Panc1 (cell line): ENCODE measurements around the gene TMEM82. TPM values are rescaled to one million over a fixed set of nuclear protein-coding genes. Genes with fewer than 3 reads are reported as not detected.

Experiments
- ATAC-seq: fragments of 200-7000 bp; cut with Tn5 transposase; 2 replicates; pipeline ENCODE4 v1.9.1; 2020; ENCODE audit warnings: mild to moderate bottlenecking, moderate library complexity
- BruUV-seq: library from RNA; stranded (reverse); fragments of 400-500 nt; replicated peaks from 2 replicates; lab custom pipeline; 2021; lab: Mats Ljungman, UMichigan
- CTCF ChIA-PET: fragments of 300-600 bp; sonication (Branson Sonifier 250); formaldehyde crosslinking; loops from one replicate; lab custom pipeline; 2022; ENCODE audit warnings: antibody characterized with exemption; lab: Charles Lee
- POLR2A ChIA-PET: fragments of 300-600 bp; sonication (Branson Sonifier 250); formaldehyde crosslinking; loops from one replicate; lab custom pipeline; 2022; ENCODE audit warnings: antibody characterized with exemption; lab: Charles Lee
- DNase-seq: peaks from one replicate; pipeline ENCODE4 v3.0.0-alpha.2; 2010; ENCODE audit warnings: low read depth, low spot score
- H3K27ac ChIP-seq: 2 replicates; pipeline ENCODE4 v1.5.1; 2011; ENCODE audit warnings: mild to moderate bottlenecking, low read length, inconsistent platforms
- H3K27me3 ChIP-seq: fragments of 200-500 bp; sonication (Bioruptor generic); 2 replicates; pipeline ENCODE4 v1.6.0; 2014; ENCODE audit warnings: low read length, inconsistent platforms; ENCODE audit not compliant: control insufficient read depth, insufficient read depth
- H3K36me3 ChIP-seq: fragments of 200-500 bp; sonication (Bioruptor generic); 2 replicates; pipeline ENCODE4 v1.5.1; 2014; ENCODE audit warnings: inconsistent platforms, mild to moderate bottlenecking, low read length, moderate library complexity; ENCODE audit not compliant: control insufficient read depth, insufficient read depth
- H3K4me1 ChIP-seq: 2 replicates; pipeline ENCODE4 v1.5.1; 2011; ENCODE audit warnings: inconsistent platforms, mild to moderate bottlenecking, low read length, moderate library complexity; ENCODE audit not compliant: control insufficient read depth, insufficient read depth
- H3K4me3 ChIP-seq, 2 experiments: 2 replicates each; pipeline ENCODE4 v1.5.1; 2011 to 2012; ENCODE audit warnings: low read depth in 2 of 2, low read length in 2 of 2, mild to moderate bottlenecking in 2 of 2, inconsistent platforms in 1 of 2, moderate library complexity in 1 of 2
- H3K9me3 ChIP-seq: fragments of 200-500 bp; sonication (Bioruptor generic); 2 replicates; pipeline ENCODE4 v1.5.1; 2014; ENCODE audit warnings: low read depth, mild to moderate bottlenecking, inconsistent platforms, low read length, moderate library complexity; ENCODE audit not compliant: control insufficient read depth, insufficient read depth
- POLR2AphosphoS5 ChIP-seq: IDR thresholded peaks from 2 replicates; pipeline ENCODE4 v1.6.1; 2012; ENCODE audit warnings: mild to moderate bottlenecking, low read depth, low read length, moderate library complexity
- SIN3A ChIP-seq: IDR thresholded peaks from 2 replicates; pipeline ENCODE4 v1.6.1; 2012; ENCODE audit warnings: low read depth, mild to moderate bottlenecking, low read length, moderate library complexity, borderline replicate concordance; ENCODE audit not compliant: insufficient read depth
- TCF7L2 ChIP-seq: IDR thresholded peaks from 2 replicates; pipeline ENCODE4 v1.6.1; 2011; ENCODE audit warnings: mild to moderate bottlenecking, low read depth, low read length, inconsistent platforms
- in situ Hi-C: cut with HindIII; loops from 2 replicates; pipeline ENCODE4 v1.10.0; 2016; ENCODE audit warnings: low sequenced_read_pairs, low pct_unique_long_range_greater_than_20kb
- intact Hi-C: fragments of 100-400 bp; cut with micrococcal nuclease; formaldehyde crosslinking; loops from one replicate; pipeline ENCODE4 v1.10.0; 2022; ENCODE audit not compliant: unreplicated experiment
- total RNA-seq: library from RNA; stranded (reverse); gene quantifications from one replicate; pipeline ENCODE4 v1.2.1, GENCODE V29; 2021; ENCODE audit not compliant: unreplicated experiment
- TF ChIP-seq, protein P1 (sequence below): fragments of 450-650 bp; IDR thresholded peaks from 2 replicates; pipeline ENCODE4 v1.5.1; 2017; ENCODE audit warnings: mild to moderate bottlenecking
- TF ChIP-seq, protein P2 (sequence below), 2 experiments: IDR thresholded peaks; 2 replicates each; pipeline ENCODE4 v1.6.1; 2011 to 2012; ENCODE audit warnings: low read depth in 2 of 2, control low read depth in 1 of 2, low read length in 1 of 2, mild to moderate bottlenecking in 1 of 2, moderate library complexity in 1 of 2; ENCODE audit not compliant: insufficient read depth in 1 of 2

Gene TMEM82
- total RNA-seq, 1 experiment from 2014 or later = not detected

DNA sequence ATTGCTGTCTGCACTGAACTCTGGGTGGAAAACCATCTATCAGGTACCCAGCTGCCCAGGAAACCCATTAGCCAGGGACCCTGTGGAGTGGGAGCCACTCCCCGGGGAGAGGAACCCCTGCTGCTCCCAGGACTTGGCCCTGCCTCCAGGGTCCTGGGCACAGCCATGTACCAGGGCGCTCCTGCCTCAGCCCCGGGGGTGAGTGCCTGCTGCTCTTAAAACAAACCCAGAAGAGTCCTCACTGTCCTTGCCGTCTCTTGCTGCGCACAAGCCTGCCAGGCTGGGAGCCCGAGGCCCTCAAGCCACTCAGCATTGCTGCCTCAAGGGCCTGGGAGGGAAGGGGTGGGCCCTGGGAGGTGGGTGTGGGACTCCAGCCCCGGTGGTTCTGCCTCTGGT is 9.6 kb upstream of the TMEM82 start:
- in situ Hi-C loops = no loop called here
- H3K4me3 ChIP-seq = no peak overlapping the region
- POLR2A ChIA-PET = no interaction called here
- H3K36me3 ChIP-seq = no peaks in the 10 kb centered on the region
- no peaks in the 10 kb centered on the region; the same call in 1 of the 2 replicates for H3K4me1 ChIP-seq
- no peaks in the 10 kb centered on the region for H3K27me3 ChIP-seq
- no peaks in the 10 kb centered on the region for H3K9me3 ChIP-seq
- no peak overlapping the region for H3K27ac ChIP-seq
- CTCF ChIA-PET = no interaction called here
- no TSS peak for BruUV-seq
- no peak for TF ChIP-seq POLR2AphosphoS5
- TF ChIP-seq, protein P1, sequence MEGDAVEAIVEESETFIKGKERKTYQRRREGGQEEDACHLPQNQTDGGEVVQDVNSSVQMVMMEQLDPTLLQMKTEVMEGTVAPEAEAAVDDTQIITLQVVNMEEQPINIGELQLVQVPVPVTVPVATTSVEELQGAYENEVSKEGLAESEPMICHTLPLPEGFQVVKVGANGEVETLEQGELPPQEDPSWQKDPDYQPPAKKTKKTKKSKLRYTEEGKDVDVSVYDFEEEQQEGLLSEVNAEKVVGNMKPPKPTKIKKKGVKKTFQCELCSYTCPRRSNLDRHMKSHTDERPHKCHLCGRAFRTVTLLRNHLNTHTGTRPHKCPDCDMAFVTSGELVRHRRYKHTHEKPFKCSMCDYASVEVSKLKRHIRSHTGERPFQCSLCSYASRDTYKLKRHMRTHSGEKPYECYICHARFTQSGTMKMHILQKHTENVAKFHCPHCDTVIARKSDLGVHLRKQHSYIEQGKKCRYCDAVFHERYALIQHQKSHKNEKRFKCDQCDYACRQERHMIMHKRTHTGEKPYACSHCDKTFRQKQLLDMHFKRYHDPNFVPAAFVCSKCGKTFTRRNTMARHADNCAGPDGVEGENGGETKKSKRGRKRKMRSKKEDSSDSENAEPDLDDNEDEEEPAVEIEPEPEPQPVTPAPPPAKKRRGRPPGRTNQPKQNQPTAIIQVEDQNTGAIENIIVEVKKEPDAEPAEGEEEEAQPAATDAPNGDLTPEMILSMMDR = no peak
- TF ChIP-seq SIN3A = no peak
- no peak for TF ChIP-seq TCF7L2
- TF ChIP-seq, protein P2, sequence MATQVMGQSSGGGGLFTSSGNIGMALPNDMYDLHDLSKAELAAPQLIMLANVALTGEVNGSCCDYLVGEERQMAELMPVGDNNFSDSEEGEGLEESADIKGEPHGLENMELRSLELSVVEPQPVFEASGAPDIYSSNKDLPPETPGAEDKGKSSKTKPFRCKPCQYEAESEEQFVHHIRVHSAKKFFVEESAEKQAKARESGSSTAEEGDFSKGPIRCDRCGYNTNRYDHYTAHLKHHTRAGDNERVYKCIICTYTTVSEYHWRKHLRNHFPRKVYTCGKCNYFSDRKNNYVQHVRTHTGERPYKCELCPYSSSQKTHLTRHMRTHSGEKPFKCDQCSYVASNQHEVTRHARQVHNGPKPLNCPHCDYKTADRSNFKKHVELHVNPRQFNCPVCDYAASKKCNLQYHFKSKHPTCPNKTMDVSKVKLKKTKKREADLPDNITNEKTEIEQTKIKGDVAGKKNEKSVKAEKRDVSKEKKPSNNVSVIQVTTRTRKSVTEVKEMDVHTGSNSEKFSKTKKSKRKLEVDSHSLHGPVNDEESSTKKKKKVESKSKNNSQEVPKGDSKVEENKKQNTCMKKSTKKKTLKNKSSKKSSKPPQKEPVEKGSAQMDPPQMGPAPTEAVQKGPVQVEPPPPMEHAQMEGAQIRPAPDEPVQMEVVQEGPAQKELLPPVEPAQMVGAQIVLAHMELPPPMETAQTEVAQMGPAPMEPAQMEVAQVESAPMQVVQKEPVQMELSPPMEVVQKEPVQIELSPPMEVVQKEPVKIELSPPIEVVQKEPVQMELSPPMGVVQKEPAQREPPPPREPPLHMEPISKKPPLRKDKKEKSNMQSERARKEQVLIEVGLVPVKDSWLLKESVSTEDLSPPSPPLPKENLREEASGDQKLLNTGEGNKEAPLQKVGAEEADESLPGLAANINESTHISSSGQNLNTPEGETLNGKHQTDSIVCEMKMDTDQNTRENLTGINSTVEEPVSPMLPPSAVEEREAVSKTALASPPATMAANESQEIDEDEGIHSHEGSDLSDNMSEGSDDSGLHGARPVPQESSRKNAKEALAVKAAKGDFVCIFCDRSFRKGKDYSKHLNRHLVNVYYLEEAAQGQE (IDR thresholded peaks at IDR 0.05; ENCODE audit: insufficient read depth in 1 of 2, low read depth in 2 of 2, low read length in 1 of 2) = no peak
- intact Hi-C loops = no loop called here
- DNase-seq (no peak), ATAC-seq (no peak)

DNA sequence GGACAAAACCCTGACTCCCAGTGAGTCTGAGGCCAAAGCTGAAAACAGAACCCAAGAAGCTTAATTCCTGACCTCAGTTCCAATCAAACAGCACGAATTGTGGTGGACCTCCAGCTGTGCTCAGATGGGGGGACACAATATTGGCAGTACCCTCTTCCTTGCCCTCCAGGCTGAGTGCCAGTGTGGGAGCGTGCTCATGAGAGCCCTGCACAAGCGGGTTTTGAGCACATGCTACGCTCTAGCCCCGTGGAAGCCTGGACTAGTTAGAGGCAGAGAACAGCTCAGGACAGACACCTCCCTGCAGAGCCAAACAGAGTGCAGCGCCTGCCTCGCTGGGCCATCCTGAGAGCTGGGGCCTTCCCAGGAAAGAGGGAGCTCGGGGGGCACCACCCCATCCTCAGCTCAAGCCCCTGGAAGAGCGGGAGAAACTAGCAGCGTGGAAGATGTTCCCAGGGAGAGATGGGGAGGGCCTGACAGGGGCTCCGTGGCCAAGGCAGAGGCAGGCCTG is 9.0 kb upstream of the TMEM82 start:
- POLR2A ChIA-PET = no interaction called here
- DNase-seq = no peak
- no peaks in the 10 kb centered on the region for H3K27me3 ChIP-seq
- H3K4me1 ChIP-seq = no peaks in the 10 kb centered on the region; the same call in 1 of the 2 replicates
- H3K4me3 ChIP-seq = no peak overlapping the region
- ATAC-seq = no peak
- in situ Hi-C loops = no loop called here
- intact Hi-C loops = no loop called here
- no peaks in the 10 kb centered on the region for H3K36me3 ChIP-seq
- BruUV-seq = no TSS peak
- no peaks in the 10 kb centered on the region for H3K9me3 ChIP-seq
- TF ChIP-seq TCF7L2 (no peak), POLR2AphosphoS5 (no peak)
- no peak overlapping the region for H3K27ac ChIP-seq
- CTCF ChIA-PET = no interaction called here

DNA sequence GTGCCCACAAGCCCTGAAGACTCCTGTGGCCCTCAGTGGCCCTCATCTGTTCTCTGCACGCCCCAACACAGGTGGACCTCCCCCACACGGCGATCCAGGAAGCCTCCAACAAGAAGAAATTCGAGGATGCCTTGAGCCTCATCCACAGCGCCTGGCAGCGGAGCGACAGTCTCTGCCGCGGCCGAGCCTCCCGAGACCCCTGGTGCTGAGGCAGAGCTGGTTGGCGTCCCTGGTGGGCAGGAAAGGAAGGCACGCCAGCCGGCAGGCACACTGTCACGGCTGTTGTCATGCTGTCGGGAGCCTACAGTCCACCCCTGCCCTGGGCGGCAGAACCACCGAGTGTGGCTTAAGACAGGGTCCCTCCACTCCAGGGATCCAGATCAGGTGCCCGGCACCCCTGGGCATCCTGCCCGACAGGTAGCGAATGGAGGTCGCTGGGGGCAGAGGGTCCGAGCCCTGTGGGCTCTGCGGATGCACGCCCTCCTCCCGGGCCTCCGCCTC is 8.5 kb upstream of the TMEM82 start:
- Histone ChIP-seq H3K4me1 (no peaks in the 10 kb centered on the region; the same call in 1 of the 2 replicates), H3K27me3 (no peaks in the 10 kb centered on the region), H3K27ac (no peak overlapping the region), H3K9me3 (no peaks in the 10 kb centered on the region), H3K36me3 (no peaks in the 10 kb centered on the region), H3K4me3 (no peak overlapping the region)
- ChIA-PET POLR2A (no interaction called here), CTCF (no interaction called here)
- no TSS peak for BruUV-seq
- in situ Hi-C loops (no loop called here), intact Hi-C loops (no loop called here)
- TF ChIP-seq POLR2AphosphoS5 = no peak
- TF ChIP-seq, protein P1 = no peak
- no peak for TF ChIP-seq SIN3A
- TF ChIP-seq TCF7L2 = no peak
- TF ChIP-seq, protein P2 (IDR thresholded peaks at IDR 0.05; ENCODE audit: insufficient read depth in 1 of 2, low read depth in 2 of 2, low read length in 1 of 2) = no peak
- DNase-seq (no peak), ATAC-seq (no peak)
